KG1 (cell line): ENCODE measurements around the gene S100A16.
"Not testable (repeated sequence)": the region's sequence is repeated elsewhere in the genome, so short reads cannot be mapped to it uniquely, and the experiment has no call there.

Experiments used
- DNase-seq: peaks from one replicate; lab custom pipeline; 2025; lab: John Stamatoyannopoulos, UW

The S100A16 gene

GRCh38 chr1:153615406-153615805, 2.5 kb upstream of the S100A16 start:
- no peak for DNase-seq

DNA sequence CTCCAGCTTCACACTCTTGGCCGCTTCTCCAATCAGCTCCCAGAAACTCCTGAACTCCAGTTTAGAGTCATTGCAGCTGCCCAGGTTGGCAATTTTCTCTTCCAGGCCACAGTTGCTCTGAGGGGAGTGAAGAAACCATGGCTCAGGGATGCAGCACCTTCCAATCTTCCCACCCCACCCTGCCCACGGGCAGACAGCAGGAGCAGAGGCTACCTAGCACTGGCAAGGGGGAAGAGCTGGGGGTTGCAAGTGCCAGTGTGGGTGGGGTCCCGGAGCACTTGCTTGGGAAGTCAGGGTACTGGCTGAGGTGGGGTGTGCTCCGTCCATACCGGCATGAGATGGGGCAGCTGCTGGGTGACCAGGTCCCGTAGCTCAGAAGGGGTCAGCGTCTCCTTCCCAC, 2.0 kb upstream of the S100A16 start:
- DNase-seq = no peak

- DNase-seq = no peak
These were observed 1.4 kb upstream of the S100A16 start for GRCh38 chr1:153614189-153614900.

GRCh38 chr1:153613406-153613805, 469 bp upstream of the S100A16 start:
- DNase-seq = no peak

GRCh38 chr1:153612111-153612754, 704 bp downstream of the S100A16 start:
- no peak for DNase-seq

- DNase-seq = no peak
These were observed 1.6 kb downstream of the S100A16 start for GRCh38 chr1:153611356-153611755.

DNA sequence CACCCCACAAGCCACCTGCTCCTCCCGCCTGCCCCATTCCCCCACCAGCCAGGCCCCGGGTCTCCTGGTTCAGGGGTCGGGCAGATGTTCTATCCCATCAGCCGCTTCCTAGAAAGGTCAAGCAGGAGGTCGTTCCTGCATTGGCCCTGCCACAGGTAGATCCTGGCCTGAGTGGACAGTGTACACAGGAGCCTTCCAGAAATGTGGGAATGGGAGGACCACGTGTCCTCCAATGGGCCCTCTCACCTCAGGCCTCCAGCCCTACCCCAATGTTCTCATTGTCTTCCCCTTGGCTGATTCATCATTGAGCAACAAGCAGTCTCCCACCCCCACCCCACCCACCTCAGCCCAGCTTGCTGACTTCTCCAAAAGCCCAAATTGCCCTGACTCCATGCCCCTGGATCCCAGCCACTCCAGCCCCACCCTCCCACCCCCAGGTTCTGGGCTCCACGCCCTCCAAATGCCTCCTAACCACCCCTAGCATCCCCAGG, 2.1 kb downstream of the S100A16 start:
- no peak for DNase-seq

DNA sequence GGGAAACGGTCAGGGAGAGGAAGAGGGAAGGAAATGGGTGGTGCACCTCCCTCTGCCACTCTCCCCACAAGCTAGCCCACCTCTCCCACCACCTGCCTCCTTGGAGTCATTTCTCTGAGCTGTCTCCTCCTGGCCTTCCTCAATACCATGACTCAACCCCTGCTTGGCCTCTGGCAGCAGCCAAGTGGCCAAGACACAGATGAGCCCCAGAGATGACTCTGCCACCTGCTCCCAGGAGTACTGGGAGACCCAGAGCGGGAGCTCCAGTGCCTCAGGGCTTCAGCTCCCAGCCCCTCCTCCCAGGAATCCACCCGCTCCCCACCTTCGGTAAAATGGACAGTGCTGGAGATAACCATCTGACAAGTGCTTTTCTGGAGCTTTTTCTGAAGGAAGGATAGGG, 2.6 kb downstream of the S100A16 start:
- no peak for DNase-seq

- DNase-seq = no peak
These were observed 3.4 kb downstream of the S100A16 start for GRCh38 chr1:153609585-153609907.

GRCh38 chr1:153608742-153609584, 4.0 kb downstream of the S100A16 start:
- DNase-seq = no peak

- DNase-seq = no peak
These were observed 4.8 kb downstream of the S100A16 start for GRCh38 chr1:153608089-153608682.

DNA sequence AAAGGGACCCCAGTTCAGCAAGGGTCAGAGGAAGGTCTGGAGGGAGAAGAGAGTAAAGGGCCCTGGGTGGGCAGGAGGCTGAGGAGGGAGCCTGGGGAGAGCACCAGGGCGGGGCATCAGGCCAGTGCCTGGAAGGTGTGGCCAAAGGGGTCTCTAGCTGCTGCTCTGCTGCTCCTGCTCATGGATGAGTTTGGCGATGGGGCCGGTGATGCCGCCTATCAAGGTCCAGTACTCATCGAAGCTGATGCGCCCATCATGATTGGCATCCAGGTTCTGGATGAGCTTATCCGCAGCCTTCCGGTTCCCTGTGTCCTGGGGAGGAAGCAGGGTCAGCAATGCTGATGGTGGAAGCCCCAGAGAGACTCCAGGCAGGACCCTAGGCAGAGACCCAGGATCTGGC, 5.6 kb downstream of the S100A16 start:
- DNase-seq = no peak

DNA sequence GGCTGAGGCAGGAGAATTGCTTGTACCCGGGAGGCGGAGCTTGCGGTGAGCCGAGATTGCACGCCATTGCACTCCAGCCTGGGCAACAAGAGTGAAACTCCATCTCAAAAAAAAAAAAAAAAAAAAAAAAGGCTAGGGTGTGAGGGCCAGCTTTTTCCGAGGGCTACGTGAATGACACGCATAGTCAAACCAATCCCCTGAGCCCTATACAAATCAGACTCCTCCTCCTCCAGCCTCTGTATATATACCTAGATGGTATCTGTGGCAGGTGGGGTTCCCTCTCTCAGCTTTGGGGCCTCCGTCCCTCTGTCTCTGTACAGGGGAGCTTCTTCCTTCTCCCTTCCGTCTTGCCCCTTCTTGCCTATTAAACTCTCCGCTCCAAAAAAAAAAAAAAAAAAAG, 6.7 kb downstream of the S100A16 start:
- no peak for DNase-seq

- DNase-seq = no peak
These were observed 10.2 kb downstream of the S100A16 start for GRCh38 chr1:153602749-153603148.

DNA sequence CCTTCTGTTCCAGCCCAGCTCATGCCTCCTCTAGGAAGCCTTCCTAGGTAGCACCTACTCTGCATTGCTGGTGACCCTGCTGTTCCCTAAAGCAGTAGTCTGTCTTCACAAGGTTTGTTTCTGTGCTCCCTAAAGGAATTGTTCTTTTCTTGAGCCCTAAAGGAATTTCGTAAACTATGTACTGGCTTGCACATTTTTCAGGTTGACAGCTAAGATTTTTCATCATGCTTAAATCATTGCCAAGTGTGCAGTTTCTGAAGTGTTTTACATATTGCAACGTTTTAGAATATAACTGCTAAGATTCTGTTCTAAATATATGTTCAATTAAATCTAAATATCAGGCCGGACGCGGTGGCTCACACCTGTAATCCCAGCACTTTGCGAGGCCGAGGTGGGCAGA, 13.1 kb downstream of the S100A16 start:
- DNase-seq = no peak

DNA sequence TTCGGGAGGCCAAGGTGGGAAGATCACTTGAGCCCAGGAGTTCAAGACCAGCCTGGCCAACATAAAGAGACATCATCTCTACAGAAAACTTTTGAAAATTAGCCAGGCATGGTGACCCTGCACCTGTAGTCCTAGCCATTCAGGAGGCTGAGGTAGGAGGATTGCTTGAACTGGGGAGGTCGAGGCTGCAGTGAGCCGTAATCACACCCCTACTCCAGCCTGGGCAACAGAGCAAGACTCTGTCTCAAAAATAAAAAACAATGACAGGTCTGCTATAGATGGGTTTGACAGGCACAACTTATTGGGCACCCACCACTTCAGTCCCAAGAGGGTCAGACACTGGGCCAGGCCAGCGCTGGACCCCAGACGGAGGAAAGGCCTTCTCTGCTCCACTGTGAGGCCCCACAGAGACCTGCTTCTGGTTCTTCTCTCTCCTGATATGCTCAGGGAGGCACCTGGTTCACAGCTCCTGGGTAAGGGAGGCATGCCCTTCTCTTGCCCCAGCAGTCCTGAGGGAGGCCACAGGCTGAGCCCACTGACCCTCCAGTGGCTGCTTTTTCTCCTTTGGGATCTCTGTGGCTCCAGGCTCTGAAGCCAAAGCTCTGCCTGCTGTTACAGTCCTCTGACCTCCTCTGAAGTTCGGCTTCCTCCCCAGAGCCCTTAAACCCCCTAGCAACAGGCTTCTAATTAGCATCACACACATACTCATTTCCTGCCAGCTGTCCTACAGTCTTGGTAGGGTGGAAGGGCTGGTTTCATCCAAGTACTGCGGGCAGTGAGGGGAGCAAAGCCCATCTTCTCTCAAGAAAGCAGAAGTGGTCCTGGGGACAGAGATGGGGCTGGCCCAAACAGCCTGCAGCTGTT, 14.4 kb downstream of the S100A16 start:
- peak; percentile 77 for DNase-seq

- no peak for DNase-seq
These were observed 15.7 kb downstream of the S100A16 start for GRCh38 chr1:153597206-153597605.

DNA sequence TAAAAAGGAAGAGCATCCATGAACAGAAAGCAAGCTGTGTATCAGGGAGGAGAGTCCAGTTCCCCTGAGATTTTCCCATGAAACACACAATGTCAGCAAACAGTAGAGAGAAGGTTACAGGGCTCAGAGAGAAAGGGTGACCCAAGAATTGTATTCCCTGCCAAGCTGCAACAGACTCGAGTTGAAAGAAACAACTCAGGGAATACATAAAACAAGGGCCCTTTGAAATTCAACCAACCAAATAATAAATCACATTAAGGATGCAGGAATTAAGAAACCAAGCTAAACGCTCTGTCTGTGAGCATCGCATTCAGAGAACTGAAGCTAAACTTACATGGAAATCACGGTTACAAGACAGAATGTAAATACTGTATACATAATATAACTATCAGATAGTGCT, 20.2 kb downstream of the S100A16 start:
- DNase-seq = no peak

GRCh38 chr1:153588482-153588881, 24.5 kb downstream of the S100A16 start:
- DNase-seq = no peak

- not testable (repeated sequence) for DNase-seq
These were observed 24.9 kb downstream of the S100A16 start for GRCh38 chr1:153588033-153588432.

- no peak for DNase-seq
These were observed 25.6 kb downstream of the S100A16 start for GRCh38 chr1:153587314-153587713.

- no peak for DNase-seq
These were observed 26.6 kb downstream of the S100A16 start for GRCh38 chr1:153586347-153586746.
